Inflammatory macrophage treated with lipopolysaccharide for 1 hour (primary cell): ENCODE measurements around the gene RNF146.
"Not testable (repeated sequence)": the region's sequence is repeated elsewhere in the genome, so short reads cannot be mapped to it uniquely, and the experiment has no call there.

Source experiments
- DNase-seq, 2 donors: peaks; one replicate each; pipeline ENCODE4 v3.0.0-alpha.2; 2020 to 2022

RNF146 gene

GRCh38 chr6:127266178-127266891 is at the start of gene RNF146:
Gene RNF146, plus strand, starts transcription at chr6:127266864. Its CDS starts 13,475 bp downstream, at chr6:127280339.
- peak; percentile 74 to 75 for DNase-seq

GRCh38 chr6:127219869-127220268 is 46.8 kb upstream of the RNF146 start:
- no peak for DNase-seq

- no peak for DNase-seq
These were observed 45.5 kb upstream of the RNF146 start for GRCh38 chr6:127221201-127221600.

- DNase-seq: no peak
These were observed 44.2 kb upstream of the RNF146 start for GRCh38 chr6:127222418-127222817.

- no peak for DNase-seq
These were observed 41.2 kb upstream of the RNF146 start for GRCh38 chr6:127225497-127225896.

- DNase-seq: not testable (repeated sequence)
These were observed 32.8 kb upstream of the RNF146 start for GRCh38 chr6:127233819-127234218.

- no peak for DNase-seq
These were observed 23.2 kb upstream of the RNF146 start for GRCh38 chr6:127243501-127243900.

GRCh38 chr6:127247114-127248096 is 19.3 kb upstream of the RNF146 start:
- DNase-seq: no peak

GRCh38 chr6:127249621-127250020 is 17.0 kb upstream of the RNF146 start:
- no peak for DNase-seq

GRCh38 chr6:127255286-127255685 is 11.4 kb upstream of the RNF146 start:
- DNase-seq: no peak

GRCh38 chr6:127262896-127263295 is 3.8 kb upstream of the RNF146 start:
- DNase-seq: no peak

- no peak for DNase-seq
These were observed 3.2 kb upstream of the RNF146 start for GRCh38 chr6:127263481-127263880.

GRCh38 chr6:127266892-127267645 is 405 bp downstream of the RNF146 start:
- peak; percentile 42 for DNase-seq

GRCh38 chr6:127267646-127268625 is 1.3 kb downstream of the RNF146 start:
- DNase-seq: no peak

GRCh38 chr6:127272576-127272975 is 5.9 kb downstream of the RNF146 start:
- DNase-seq: peak in 1 of 2 donors; percentile 35

- DNase-seq: no peak
These were observed 6.8 kb downstream of the RNF146 start for GRCh38 chr6:127273499-127273898.

- DNase-seq: no peak
These were observed 9.7 kb downstream of the RNF146 start for GRCh38 chr6:127276331-127276730.

- DNase-seq: no peak
These were observed 11.5 kb downstream of the RNF146 start for GRCh38 chr6:127277878-127278843.

GRCh38 chr6:127279815-127280214 is 13.2 kb downstream of the RNF146 start:
- no peak for DNase-seq

- no peak for DNase-seq
These were observed 15.5 kb downstream of the RNF146 start for GRCh38 chr6:127282184-127282583.

- DNase-seq: no peak
These were observed 22.0 kb downstream of the RNF146 start for GRCh38 chr6:127288705-127289104.
